ENCODE measurements around the gene ZNF784. TPM values are rescaled to one million over a fixed set of nuclear protein-coding genes. Genes with fewer than 3 reads are reported as not detected.
A peak's percentile ranks its signal among the peaks of the same experiment; 100 is the strongest.

The ZNF784 gene
- total RNA-seq: 1 to 10 TPM; 6.4 to 7.4 TPM

- ChIA-PET POLR2A (interaction anchor here (0.7 to 5.7 kb wide), 13 partner anchors 10 to 365 kb away, joined by 3 to 53 read pairs (median 6); partner anchors contain the start of genes CCDC106, FIZ1, KMT5C and PPP6R1), CTCF (interaction anchor here (0.9 to 5.6 kb wide), 8 partner anchors 9 to 120 kb away, joined by 3 to 56 read pairs (median 13); partner anchors contain the start of genes FIZ1, U2AF2, ZNF524 and ZNF865)
- H3K27ac Mint-ChIP-seq: peak within 1 kb of the TSS; percentile 93
- H3K36me3 Mint-ChIP-seq (ENCODE audit: low read depth): peaks cover 17% of the 10 kb centered on the region
- peaks cover 7% of the 10 kb centered on the region for H3K27me3 Mint-ChIP-seq
- DNase-seq: peak; percentile 94
- H3K4me1 Mint-ChIP-seq: peaks cover 50% of the 10 kb centered on the region
- no peaks in the 10 kb centered on the region for H3K9me3 Mint-ChIP-seq
- H3K4me3 Mint-ChIP-seq: peak within 1 kb of the TSS; percentile 78
These were observed at the start of gene ZNF784 for GRCh38 chr19:55624109-55625003. ZNF784 (minus strand) TSS chr19:55624566; CDS start chr19:55624561, 5 bp downstream.

GRCh38 chr19:55673889-55674288 is 49.5 kb upstream of the ZNF784 start:
- ChIA-PET CTCF (interaction anchor here (1.0 to 1.2 kb wide), 2 partner anchors 19 to 67 kb away, joined by 3 read pairs; no protein-coding TSS in a partner anchor), POLR2A (no interaction called here)
- H3K36me3 Mint-ChIP-seq (ENCODE audit: low read depth): peaks cover 65% of the 10 kb centered on the region
- peak overlapping the region; percentile 41 for H3K4me3 Mint-ChIP-seq
- H3K27ac Mint-ChIP-seq: peak overlapping the region; percentile 51
- DNase-seq: no peak
- H3K9me3 Mint-ChIP-seq: no peaks in the 10 kb centered on the region
- no peaks in the 10 kb centered on the region for H3K27me3 Mint-ChIP-seq
- peaks cover 60% of the 10 kb centered on the region for H3K4me1 Mint-ChIP-seq

- Mint-ChIP-seq H3K9me3 (no peaks in the 10 kb centered on the region), H3K27ac (peak overlapping the region; percentile 51), H3K4me1 (peaks cover 55% of the 10 kb centered on the region), H3K27me3 (no peaks in the 10 kb centered on the region), H3K4me3 (peak overlapping the region; percentile 41), H3K36me3 (ENCODE audit: low read depth) (peaks cover 61% of the 10 kb centered on the region)
- ChIA-PET CTCF (interaction anchor here (0.5 to 1.0 kb wide), 3 partner anchors 17 to 67 kb away, joined by 3 read pairs; no protein-coding TSS in a partner anchor), POLR2A (interaction anchor here (0.6 to 1.2 kb wide), 2 partner anchors 17 to 463 kb away, joined by 3 read pairs; no protein-coding TSS in a partner anchor)
- no peak for DNase-seq
These were observed 49.1 kb upstream of the ZNF784 start for GRCh38 chr19:55673465-55673864.

GRCh38 chr19:55672418-55672817 is 48.1 kb upstream of the ZNF784 start:
- Mint-ChIP-seq H3K9me3 (no peaks in the 10 kb centered on the region), H3K4me3 (no peak overlapping the region), H3K36me3 (ENCODE audit: low read depth) (peaks cover 60% of the 10 kb centered on the region), H3K4me1 (peaks cover 45% of the 10 kb centered on the region), H3K27me3 (no peaks in the 10 kb centered on the region), H3K27ac (peak overlapping the region; percentile 14)
- ChIA-PET CTCF (interaction anchor here (1.5 kb wide), 2 partner anchors 15 to 40 kb away, joined by 10 to 11 read pairs; no protein-coding TSS in a partner anchor), POLR2A (interaction anchor here (1.2 to 1.5 kb wide), 3 partner anchors 16 to 41 kb away, joined by 3 to 4 read pairs (median 3); no protein-coding TSS in a partner anchor)
- no peak for DNase-seq

DNA sequence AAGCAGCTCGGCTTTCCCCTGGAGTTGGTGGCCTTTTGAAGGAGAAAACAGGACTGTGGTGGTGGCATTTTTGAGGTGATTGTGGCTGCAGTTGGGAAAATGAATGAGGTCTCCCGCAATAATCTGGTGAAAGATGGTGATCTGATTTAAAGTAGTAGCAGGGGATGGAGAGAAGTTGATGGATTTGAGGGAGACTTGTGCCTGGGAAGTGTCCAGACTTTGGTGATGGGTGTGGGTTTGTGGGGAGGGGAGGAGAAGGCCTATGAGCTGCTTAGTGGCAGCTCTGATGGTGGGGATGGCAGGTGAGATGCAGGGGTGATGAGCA is 46.6 kb upstream of the ZNF784 start:
- Mint-ChIP-seq H3K27ac (no peak overlapping the region), H3K9me3 (no peaks in the 10 kb centered on the region), H3K4me1 (peaks cover 32% of the 10 kb centered on the region), H3K27me3 (no peaks in the 10 kb centered on the region), H3K36me3 (ENCODE audit: low read depth) (peaks cover 62% of the 10 kb centered on the region), H3K4me3 (no peak overlapping the region)
- ChIA-PET POLR2A (interaction anchor here (1.2 to 1.5 kb wide), 5 partner anchors 13 to 39 kb away, joined by 3 to 5 read pairs (median 4); partner anchors contain the start of gene U2AF2), CTCF (interaction anchor here (1.5 to 1.6 kb wide), 3 partner anchors 14 to 39 kb away, joined by 10 to 12 read pairs (median 11); no protein-coding TSS in a partner anchor)
- DNase-seq: no peak

DNA sequence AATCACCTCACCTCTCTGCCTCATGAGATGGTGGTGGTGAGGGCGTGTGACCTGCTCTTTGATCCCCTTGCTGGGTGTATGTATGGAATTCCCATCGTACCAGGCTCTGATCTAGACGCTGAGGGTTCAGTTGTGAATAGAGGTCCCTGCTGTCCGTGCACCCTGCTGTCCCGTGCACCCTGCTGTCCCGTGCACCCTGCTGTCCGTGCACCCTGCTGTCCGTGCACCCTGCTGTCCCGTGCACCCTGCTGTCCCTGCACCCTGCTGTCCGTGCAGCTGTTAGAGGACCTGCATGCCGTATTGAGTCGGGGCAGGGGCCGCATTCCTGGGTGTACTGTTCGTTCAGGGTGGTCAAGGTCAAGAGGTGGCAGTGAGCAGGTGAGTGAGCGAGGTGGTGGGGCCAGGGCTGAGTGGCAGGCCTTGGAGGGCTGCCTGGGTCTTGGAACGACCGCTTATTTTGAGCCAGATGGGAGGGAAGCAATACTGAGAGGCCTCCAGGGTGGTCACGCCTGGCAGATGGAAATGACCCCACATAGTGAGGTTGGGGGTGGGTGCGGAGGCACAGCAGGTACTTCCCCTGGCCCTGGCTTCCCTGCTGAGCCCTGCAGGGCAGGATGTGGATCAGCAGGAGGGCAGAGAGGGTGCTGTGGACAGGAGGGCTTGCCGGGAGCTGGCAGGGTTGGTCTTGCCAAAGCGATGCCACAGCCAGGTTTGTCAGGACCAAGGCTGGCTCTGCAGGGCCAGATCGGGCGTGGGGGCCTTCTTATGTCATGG is 46.1 kb upstream of the ZNF784 start:
- Mint-ChIP-seq H3K4me3 (no peak overlapping the region), H3K27me3 (no peaks in the 10 kb centered on the region), H3K36me3 (ENCODE audit: low read depth) (peaks cover 62% of the 10 kb centered on the region), H3K4me1 (peaks cover 30% of the 10 kb centered on the region), H3K9me3 (no peaks in the 10 kb centered on the region), H3K27ac (no peak overlapping the region)
- CTCF ChIA-PET: interaction anchor here (1.5 to 1.6 kb wide), 3 partner anchors 13 to 38 kb away, joined by 10 to 12 read pairs (median 11); no protein-coding TSS in a partner anchor
- POLR2A ChIA-PET: interaction anchor here (1.2 to 1.3 kb wide), 3 partner anchors 13 to 28 kb away, joined by 3 to 5 read pairs (median 4); partner anchors contain the start of gene U2AF2
- no peak for DNase-seq

- ChIA-PET POLR2A (interaction anchor here (1.8 kb wide), 1 partner anchor 10 kb away, joined by 5 read pairs; no protein-coding TSS in a partner anchor), CTCF (interaction anchor here (0.7 kb wide), 1 partner anchor 95 kb away, joined by 3 read pairs; no protein-coding TSS in a partner anchor)
- Mint-ChIP-seq H3K27me3 (no peaks in the 10 kb centered on the region), H3K36me3 (ENCODE audit: low read depth) (peaks cover 60% of the 10 kb centered on the region), H3K4me1 (peaks cover 29% of the 10 kb centered on the region), H3K27ac (no peak overlapping the region), H3K4me3 (no peak overlapping the region), H3K9me3 (no peaks in the 10 kb centered on the region)
- no peak for DNase-seq
These were observed 45.3 kb upstream of the ZNF784 start for GRCh38 chr19:55669418-55670279.

DNA sequence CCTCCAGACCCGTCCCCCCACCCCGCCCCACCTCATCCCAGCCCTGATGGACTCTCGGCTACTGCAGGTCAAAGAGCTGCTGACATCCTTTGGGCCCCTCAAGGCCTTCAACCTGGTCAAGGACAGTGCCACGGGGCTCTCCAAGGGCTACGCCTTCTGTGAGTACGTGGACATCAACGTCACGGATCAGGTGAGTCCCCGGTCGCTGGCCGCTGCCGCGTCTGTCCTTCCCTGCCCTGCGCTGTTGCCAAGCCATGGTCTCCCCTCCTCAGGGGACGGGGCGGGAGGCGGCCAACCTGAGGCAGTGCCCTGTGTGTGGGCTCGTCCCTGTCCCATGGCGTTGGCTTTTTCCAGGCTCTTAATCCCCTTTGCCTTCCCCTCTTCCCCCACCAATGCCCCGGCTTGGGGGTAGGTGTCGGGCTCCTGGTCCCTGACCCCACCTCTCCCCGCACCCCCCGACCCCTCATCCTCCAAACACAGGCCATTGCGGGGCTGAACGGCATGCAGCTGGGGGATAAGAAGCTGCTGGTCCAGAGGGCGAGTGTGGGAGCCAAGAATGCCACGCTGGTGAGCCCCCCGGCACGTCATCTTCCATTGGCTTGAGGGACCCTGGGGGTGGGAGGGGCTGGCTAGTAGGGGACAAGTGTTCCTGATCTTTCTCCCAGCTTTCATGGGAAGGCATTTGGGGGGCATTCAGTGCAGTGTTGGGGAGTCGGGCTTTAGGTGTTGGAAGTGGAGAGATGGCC is 44.4 kb upstream of the ZNF784 start:
- ChIA-PET POLR2A (interaction anchor here (1.8 to 3.2 kb wide), 2 partner anchors 9 to 11 kb away, joined by 5 to 16 read pairs; no protein-coding TSS in a partner anchor), CTCF (interaction anchor here (0.7 kb wide), 1 partner anchor 96 kb away, joined by 3 read pairs; no protein-coding TSS in a partner anchor)
- Mint-ChIP-seq H3K27me3 (no peaks in the 10 kb centered on the region), H3K4me1 (peaks cover 24% of the 10 kb centered on the region), H3K27ac (no peak overlapping the region), H3K36me3 (ENCODE audit: low read depth) (peaks cover 63% of the 10 kb centered on the region), H3K4me3 (no peak overlapping the region), H3K9me3 (no peaks in the 10 kb centered on the region)
- no peak for DNase-seq

GRCh38 chr19:55667958-55668357 is 43.6 kb upstream of the ZNF784 start:
- CTCF ChIA-PET: interaction anchor here (1.1 kb wide), 1 partner anchor 35 kb away, joined by 4 read pairs; no protein-coding TSS in a partner anchor
- H3K27ac Mint-ChIP-seq: no peak overlapping the region

DNA sequence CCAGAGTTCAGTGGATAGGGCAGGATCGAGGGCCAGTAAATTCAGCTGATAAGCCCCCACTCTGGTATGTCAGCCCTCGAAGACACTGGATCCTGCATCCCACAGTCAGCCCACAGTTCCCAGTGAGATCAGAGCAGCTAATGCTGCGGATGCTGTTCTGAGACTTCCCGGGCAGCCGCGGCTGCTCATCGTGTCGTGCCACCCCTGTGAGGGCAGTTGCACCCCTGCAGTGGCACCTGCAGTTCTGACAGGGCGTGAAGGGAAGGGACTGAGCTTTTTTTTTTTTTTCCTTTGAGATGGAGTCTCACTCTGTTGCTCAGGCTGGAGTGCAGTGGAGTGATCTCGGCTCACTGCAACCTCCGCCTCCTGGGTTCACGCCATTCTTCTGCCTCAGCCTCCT is 43.1 kb upstream of the ZNF784 start:
- Mint-ChIP-seq H3K27me3 (no peaks in the 10 kb centered on the region), H3K36me3 (ENCODE audit: low read depth) (peaks cover 69% of the 10 kb centered on the region), H3K4me1 (peaks cover 23% of the 10 kb centered on the region), H3K4me3 (no peak overlapping the region), H3K27ac (no peak overlapping the region), H3K9me3 (no peaks in the 10 kb centered on the region)
- POLR2A ChIA-PET: interaction anchor here (2.3 to 3.2 kb wide), 2 partner anchors 10 to 13 kb away, joined by 6 to 16 read pairs; partner anchors contain the start of gene U2AF2
- no peak for DNase-seq
- CTCF ChIA-PET: interaction anchor here (1.1 kb wide), 1 partner anchor 35 kb away, joined by 4 read pairs; no protein-coding TSS in a partner anchor

More at GRCh38 chr19:55667958-55668357, 43.6 kb upstream of the ZNF784 start:
- H3K4me1 Mint-ChIP-seq: peaks cover 19% of the 10 kb centered on the region
- no peaks in the 10 kb centered on the region for H3K9me3 Mint-ChIP-seq
- POLR2A ChIA-PET: interaction anchor here (1.8 to 3.2 kb wide), 3 partner anchors 8 to 13 kb away, joined by 5 to 16 read pairs (median 6); partner anchors contain the start of gene U2AF2
- peaks cover 64% of the 10 kb centered on the region for H3K36me3 Mint-ChIP-seq (ENCODE audit: low read depth)
- no peak overlapping the region for H3K4me3 Mint-ChIP-seq
- no peaks in the 10 kb centered on the region for H3K27me3 Mint-ChIP-seq
- no peak for DNase-seq

DNA sequence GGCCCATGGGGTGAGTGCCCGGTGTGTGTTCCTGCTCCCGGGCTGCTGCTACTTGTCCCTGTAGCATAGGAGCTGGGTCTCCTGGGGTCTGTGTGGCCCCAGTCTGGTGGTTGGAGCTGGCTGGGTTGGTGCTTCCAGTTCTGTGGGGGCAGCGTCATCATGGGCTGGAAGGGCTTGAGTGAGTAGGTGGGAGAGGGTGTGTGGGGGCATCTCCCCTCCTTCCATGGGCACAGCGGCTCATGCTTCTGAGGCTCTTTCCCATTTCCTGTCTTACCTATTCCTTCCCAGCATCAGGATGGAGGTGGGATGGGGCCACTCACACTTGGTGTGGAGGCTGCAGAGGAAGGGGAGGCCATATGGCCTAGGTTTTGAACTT is 42.6 kb upstream of the ZNF784 start:
- no peak for DNase-seq
- ChIA-PET POLR2A (interaction anchor here (2.3 to 3.2 kb wide), 2 partner anchors 10 to 12 kb away, joined by 6 to 16 read pairs; partner anchors contain the start of gene U2AF2), CTCF (interaction anchor here (1.1 kb wide), 1 partner anchor 34 kb away, joined by 4 read pairs; no protein-coding TSS in a partner anchor)
- Mint-ChIP-seq H3K4me1 (peaks cover 20% of the 10 kb centered on the region), H3K4me3 (no peak overlapping the region), H3K27ac (no peak overlapping the region), H3K9me3 (no peaks in the 10 kb centered on the region), H3K27me3 (no peaks in the 10 kb centered on the region), H3K36me3 (ENCODE audit: low read depth) (peaks cover 67% of the 10 kb centered on the region)

Measured in activated CD4-positive, alpha-beta memory T cell treated with anti-CD3 and anti-CD28 coated beads, Interleukin-2, amount 10 ng/mL, durations not matched to agents 7 days and 5 days (primary cell).